ENCODE results near the gene SIK3.

The SIK3 gene

GRCh38 chr11:116855413-116855812, 242.8 kb downstream of the SIK3 start:
- DNase-seq (ENCODE audit: extremely low read depth, low read depth), result no peak
- TF ChIP-seq, protein P1, sequence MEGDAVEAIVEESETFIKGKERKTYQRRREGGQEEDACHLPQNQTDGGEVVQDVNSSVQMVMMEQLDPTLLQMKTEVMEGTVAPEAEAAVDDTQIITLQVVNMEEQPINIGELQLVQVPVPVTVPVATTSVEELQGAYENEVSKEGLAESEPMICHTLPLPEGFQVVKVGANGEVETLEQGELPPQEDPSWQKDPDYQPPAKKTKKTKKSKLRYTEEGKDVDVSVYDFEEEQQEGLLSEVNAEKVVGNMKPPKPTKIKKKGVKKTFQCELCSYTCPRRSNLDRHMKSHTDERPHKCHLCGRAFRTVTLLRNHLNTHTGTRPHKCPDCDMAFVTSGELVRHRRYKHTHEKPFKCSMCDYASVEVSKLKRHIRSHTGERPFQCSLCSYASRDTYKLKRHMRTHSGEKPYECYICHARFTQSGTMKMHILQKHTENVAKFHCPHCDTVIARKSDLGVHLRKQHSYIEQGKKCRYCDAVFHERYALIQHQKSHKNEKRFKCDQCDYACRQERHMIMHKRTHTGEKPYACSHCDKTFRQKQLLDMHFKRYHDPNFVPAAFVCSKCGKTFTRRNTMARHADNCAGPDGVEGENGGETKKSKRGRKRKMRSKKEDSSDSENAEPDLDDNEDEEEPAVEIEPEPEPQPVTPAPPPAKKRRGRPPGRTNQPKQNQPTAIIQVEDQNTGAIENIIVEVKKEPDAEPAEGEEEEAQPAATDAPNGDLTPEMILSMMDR (IDR thresholded peaks at IDR 0.05; ENCODE audit: low read depth, low read length), result no peak

GRCh38 chr11:116853461-116854073, 244.7 kb downstream of the SIK3 start:
- DNase-seq (ENCODE audit: extremely low read depth, low read depth), result no peak
- TF ChIP-seq, protein P1 (IDR thresholded peaks at IDR 0.05; ENCODE audit: low read depth, low read length), result no peak

DNA sequence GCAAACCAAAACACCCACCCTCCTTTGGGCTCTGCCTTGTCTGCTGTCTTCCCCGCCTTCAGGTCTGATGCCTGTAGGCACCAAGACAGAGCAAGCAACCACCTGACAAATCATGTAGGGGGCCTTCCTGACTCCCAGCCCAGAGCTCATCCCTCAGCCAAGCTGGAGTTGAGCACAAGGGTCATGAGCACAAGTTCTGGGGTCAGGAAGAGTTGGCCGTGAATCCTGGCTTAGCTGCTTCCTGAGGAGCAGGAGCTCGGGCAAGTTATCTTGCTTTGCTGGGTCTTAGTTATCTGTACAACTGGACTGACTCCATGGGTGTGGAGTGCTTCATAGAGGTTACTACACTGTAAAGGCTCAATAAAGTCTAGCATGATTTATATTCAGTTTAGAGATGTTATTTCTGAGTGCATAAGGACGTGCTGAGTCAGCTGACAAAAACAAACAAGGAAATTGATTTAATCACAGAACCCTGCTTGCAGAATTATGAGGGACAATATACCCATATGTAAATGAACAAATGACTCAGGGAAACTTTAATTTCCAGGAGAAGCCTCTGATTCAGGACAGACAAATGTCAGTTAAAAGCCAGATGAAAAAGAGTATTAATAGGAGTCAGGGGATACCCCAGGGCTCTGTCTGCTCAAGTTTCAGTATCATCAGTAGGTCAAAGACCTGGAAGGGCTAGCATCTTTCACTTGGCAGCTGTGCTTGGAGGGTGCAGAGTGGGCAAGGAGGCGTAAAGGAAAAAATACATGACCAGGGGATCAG, 245.8 kb downstream of the SIK3 start:
- TF ChIP-seq, protein P1 (IDR thresholded peaks at IDR 0.05; ENCODE audit: low read depth, low read length), result no peak
- no peak for DNase-seq (ENCODE audit: extremely low read depth, low read depth)

DNA sequence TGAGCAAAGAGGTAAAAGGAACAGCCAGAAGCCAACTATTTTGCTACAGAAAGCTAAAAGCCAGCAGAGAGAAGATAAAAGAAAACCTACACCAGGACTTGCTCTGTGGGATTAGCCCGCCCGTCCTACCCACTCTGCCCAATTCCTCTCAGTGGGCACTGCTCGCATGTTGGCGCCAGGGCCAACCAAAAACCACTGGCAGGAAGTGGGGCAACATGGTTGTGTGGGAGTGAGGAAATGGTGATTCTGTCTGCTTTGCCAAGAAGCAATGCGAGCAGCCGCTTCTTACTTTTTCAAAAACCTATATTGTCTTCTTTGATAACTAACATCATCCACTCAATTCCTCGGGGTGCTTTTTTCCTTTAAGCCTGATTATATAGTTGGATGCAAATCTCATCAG, 246.6 kb downstream of the SIK3 start:
- DNase-seq (ENCODE audit: extremely low read depth, low read depth), result no peak
- TF ChIP-seq, protein P1 (IDR thresholded peaks at IDR 0.05; ENCODE audit: low read depth, low read length), result no peak

GRCh38 chr11:116849486-116849885, 248.7 kb downstream of the SIK3 start:
- DNase-seq (ENCODE audit: extremely low read depth, low read depth), result no peak
- TF ChIP-seq, protein P1 (IDR thresholded peaks at IDR 0.05; ENCODE audit: low read depth, low read length), result no peak

DNA sequence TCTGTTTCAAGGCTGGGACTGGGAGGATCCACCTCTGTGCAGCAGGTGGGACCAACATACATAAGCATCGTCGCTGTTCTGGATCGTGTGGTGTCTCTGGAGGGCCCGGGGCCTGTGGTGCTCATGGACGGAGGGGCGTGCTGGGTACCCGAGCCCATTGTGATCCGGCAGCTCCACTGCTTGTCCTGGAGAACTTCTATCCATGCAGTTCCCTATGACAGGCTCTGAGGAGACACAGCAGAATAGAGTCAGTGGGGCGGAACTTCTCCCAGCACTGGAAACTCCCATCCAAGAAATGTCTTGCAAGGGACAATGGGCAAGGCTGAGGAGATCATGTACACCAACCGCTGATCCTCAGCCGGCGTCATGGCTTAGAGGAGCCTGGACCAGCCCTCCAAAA, 249.2 kb downstream of the SIK3 start:
- TF ChIP-seq, protein P1 (IDR thresholded peaks at IDR 0.05; ENCODE audit: low read depth, low read length), result no peak
- DNase-seq (ENCODE audit: extremely low read depth, low read depth), result no peak

GRCh38 chr11:116847612-116848011, 250.6 kb downstream of the SIK3 start:
- DNase-seq (ENCODE audit: extremely low read depth, low read depth), result no peak
- TF ChIP-seq, protein P1 (IDR thresholded peaks at IDR 0.05; ENCODE audit: low read depth, low read length), result no peak

All from AG09319 (cell line).